PC-3 (cell line): ENCODE measurements around the gene MDP1. TPM values are rescaled to one million over a fixed set of nuclear protein-coding genes. Genes with fewer than 3 reads are reported as not detected.

ENCODE experiments used
- ATAC-seq: fragments of 200-7000 bp; cut with Tn5 transposase; 2 replicates; pipeline ENCODE4 v1.9.1; 2020; ENCODE audit warnings: mild to moderate bottlenecking, moderate library complexity
- BruUV-seq: library from RNA; stranded (reverse); fragments of 400-500 nt; replicated peaks from 2 replicates; lab custom pipeline; 2021; lab: Mats Ljungman, UMichigan
- CTCF ChIA-PET: fragments of 300-600 bp; sonication (Branson Sonifier 250); formaldehyde crosslinking; loops from one replicate; lab custom pipeline; 2022; ENCODE audit warnings: antibody characterized with exemption; lab: Charles Lee
- POLR2A ChIA-PET: fragments of 300-600 bp; sonication (Branson Sonifier 250); formaldehyde crosslinking; loops from one replicate; lab custom pipeline; 2022; ENCODE audit warnings: antibody characterized with exemption; ENCODE audit not compliant: unreplicated experiment; lab: Charles Lee
- DNase-seq: peaks from one replicate; pipeline ENCODE4 v3.0.0-alpha.2; 2015
- H2AFZ ChIP-seq: fragments of 300-600 bp; sonication (generic); 2 replicates; pipeline ENCODE4 v1.6.0; 2016; ENCODE audit warnings: antibody characterized with exemption, low read length
- H3F3A ChIP-seq: fragments of 300-600 bp; sonication (generic); one replicate; pipeline ENCODE4 v1.6.0; 2017; ENCODE audit warnings: antibody characterized with exemption, low read length, control low read depth, mild to moderate bottlenecking; ENCODE audit not compliant: unreplicated experiment
- H3K27ac ChIP-seq: fragments of 300-600 bp; sonication (generic); 2 replicates; pipeline ENCODE4 v1.5.1; 2016; ENCODE audit warnings: mild to moderate bottlenecking, low read length
- H3K27me3 ChIP-seq: fragments of 300-600 bp; sonication (generic); 2 replicates; pipeline ENCODE4 v1.6.1; 2016; ENCODE audit warnings: low read length, mixed read lengths
- H3K36me3 ChIP-seq: fragments of 300-600 bp; sonication (generic); 2 replicates; pipeline ENCODE4 v1.6.1; 2016; ENCODE audit warnings: low read depth, mixed run types, low read length, mixed read lengths
- H3K4me1 ChIP-seq: fragments of 300-600 bp; sonication (generic); 2 replicates; pipeline ENCODE4 v1.5.1; 2016; ENCODE audit warnings: low read length; ENCODE audit not compliant: insufficient read depth
- H3K4me2 ChIP-seq: fragments of 300-600 bp; sonication (generic); 2 replicates; pipeline ENCODE4 v1.6.0; 2016; ENCODE audit warnings: low read length
- H3K4me3 ChIP-seq: fragments of 300-600 bp; sonication (generic); 2 replicates; pipeline ENCODE4 v1.5.1; 2016; ENCODE audit warnings: mild to moderate bottlenecking, low read length, mixed read lengths
- H3K79me2 ChIP-seq: fragments of 300-600 bp; sonication (generic); 2 replicates; pipeline ENCODE4 v1.6.1; 2017; ENCODE audit warnings: low read length, mixed read lengths
- H3K9ac ChIP-seq: fragments of 300-600 bp; sonication (generic); 2 replicates; pipeline ENCODE4 v1.6.0; 2016; ENCODE audit warnings: mild to moderate bottlenecking, low read length
- H3K9me2 ChIP-seq: fragments of 300-600 bp; sonication (generic); replicated peaks from 2 replicates; pipeline ENCODE4 v1.6.1; 2016; ENCODE audit warnings: mixed run types, low read length, mixed read lengths
- H3K9me3 ChIP-seq: fragments of 300-600 bp; sonication (generic); 2 replicates; pipeline ENCODE4 v1.6.1; 2016; ENCODE audit warnings: low read length, mixed read lengths
- H4K20me1 ChIP-seq: fragments of 300-600 bp; sonication (generic); 2 replicates; pipeline ENCODE4 v1.6.1; 2016; ENCODE audit warnings: low read length, mixed read lengths
- EZH2 ChIP-seq: fragments of 300-600 bp; sonication (generic); IDR thresholded peaks from one replicate; pipeline ENCODE4 v1.6.1; 2017; ENCODE audit warnings: antibody characterized with exemption, mild to moderate bottlenecking, low read length; ENCODE audit not compliant: unreplicated experiment
- EZH2phosphoT487 ChIP-seq: fragments of 300-600 bp; sonication (generic); IDR thresholded peaks from 2 replicates; pipeline ENCODE4 v1.6.1; 2018; ENCODE audit warnings: mild to moderate bottlenecking, antibody characterized with exemption, low read length, borderline replicate concordance
- intact Hi-C: fragments of 100-400 bp; cut with micrococcal nuclease; formaldehyde crosslinking; loops from 2 replicates; pipeline ENCODE4 v1.9.0; 2023
- total RNA-seq: library from RNA; depleted of rRNA; stranded (reverse); fragments of >200 nt; gene quantifications from 2 replicates; pipeline ENCODE4 v1.2.3, GENCODE V29; 2014
- TF ChIP-seq, protein P1 (sequence below): fragments of 300-600 bp; sonication (generic); conservative IDR thresholded peaks from 2 replicates; pipeline ENCODE4 v1.5.1; 2017; ENCODE audit warnings: antibody characterized with exemption, low read depth, mild to moderate bottlenecking, low read length

The MDP1 gene
- total RNA-seq, 1 experiment from 2014 or later, result 23.5 TPM

DNA sequence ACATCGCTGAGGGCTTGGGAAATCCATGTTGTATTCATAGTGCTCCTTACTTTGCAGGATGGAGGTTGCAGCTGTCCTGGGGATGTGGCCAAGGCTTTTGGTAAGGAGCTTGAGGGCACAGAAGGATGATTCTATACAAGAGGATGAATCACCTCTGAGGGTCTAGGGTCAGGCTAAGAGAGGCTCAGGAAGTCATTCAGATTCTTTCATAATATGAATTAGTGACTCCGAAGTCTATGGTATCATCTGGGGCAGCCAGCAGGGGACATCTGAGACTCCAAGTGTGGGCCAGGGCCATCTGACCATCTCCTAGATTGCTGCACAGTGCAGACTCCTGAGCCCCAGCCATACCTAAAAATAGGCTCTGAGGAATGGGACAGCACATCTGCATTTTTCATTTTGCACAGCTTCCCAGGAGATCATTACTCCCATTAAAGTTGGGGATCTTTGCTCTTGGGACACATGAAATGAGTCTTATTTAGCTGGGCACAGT, 21.6 kb upstream of the MDP1 start:
- TF ChIP-seq EZH2, result no peak
- TF ChIP-seq, protein P1, sequence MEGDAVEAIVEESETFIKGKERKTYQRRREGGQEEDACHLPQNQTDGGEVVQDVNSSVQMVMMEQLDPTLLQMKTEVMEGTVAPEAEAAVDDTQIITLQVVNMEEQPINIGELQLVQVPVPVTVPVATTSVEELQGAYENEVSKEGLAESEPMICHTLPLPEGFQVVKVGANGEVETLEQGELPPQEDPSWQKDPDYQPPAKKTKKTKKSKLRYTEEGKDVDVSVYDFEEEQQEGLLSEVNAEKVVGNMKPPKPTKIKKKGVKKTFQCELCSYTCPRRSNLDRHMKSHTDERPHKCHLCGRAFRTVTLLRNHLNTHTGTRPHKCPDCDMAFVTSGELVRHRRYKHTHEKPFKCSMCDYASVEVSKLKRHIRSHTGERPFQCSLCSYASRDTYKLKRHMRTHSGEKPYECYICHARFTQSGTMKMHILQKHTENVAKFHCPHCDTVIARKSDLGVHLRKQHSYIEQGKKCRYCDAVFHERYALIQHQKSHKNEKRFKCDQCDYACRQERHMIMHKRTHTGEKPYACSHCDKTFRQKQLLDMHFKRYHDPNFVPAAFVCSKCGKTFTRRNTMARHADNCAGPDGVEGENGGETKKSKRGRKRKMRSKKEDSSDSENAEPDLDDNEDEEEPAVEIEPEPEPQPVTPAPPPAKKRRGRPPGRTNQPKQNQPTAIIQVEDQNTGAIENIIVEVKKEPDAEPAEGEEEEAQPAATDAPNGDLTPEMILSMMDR, result no peak
- TF ChIP-seq EZH2phosphoT487, result no peak
- POLR2A ChIA-PET, result no interaction called here
- BruUV-seq, result no TSS peak

DNA sequence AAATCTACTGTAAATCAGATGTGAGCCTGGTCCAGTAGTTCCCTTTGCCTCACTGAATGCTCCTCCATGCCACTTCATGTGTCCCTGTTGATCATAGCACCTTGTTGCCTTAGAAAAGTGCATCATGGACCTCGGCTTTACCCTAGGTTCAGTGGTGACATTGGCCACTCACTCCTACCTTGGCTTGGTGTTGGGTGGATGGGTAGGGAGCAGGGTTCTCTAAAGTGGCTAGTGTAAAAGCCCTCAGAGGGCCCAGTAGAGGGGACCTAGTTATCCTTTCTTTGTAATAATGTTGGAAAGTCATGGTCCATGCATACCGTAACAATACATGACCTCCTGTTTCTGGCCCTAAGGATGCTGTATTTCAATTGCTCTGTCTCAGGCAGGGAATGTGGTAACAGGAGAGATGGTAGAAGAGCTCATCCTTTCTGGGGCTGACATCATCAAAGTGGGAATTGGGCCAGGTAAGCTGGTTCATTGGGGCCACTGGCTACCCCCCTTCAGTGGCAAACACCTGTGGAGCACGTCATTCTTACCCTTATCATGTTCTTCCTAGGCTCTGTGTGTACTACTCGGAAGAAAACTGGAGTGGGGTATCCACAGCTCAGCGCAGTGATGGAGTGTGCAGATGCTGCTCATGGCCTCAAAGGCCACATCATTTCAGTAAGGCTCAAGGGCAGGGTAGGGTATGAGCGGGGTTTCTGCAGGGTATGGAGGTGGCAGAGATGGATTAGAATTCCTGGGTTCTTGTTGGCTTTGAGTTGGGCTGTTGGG, 21.0 kb upstream of the MDP1 start:
- no peaks in the 10 kb centered on the region for H3K9me3 ChIP-seq
- peaks cover 45% of the 10 kb centered on the region for H3K36me3 ChIP-seq
- CTCF ChIA-PET, result no interaction called here
- intact Hi-C loops, result no loop called here
- H3K9ac ChIP-seq, result no peak overlapping the region
- peaks cover 53% of the 10 kb centered on the region for H3K4me1 ChIP-seq
- ATAC-seq (no peak), DNase-seq (no peak)
- BruUV-seq, result no TSS peak
- POLR2A ChIA-PET, result no interaction called here
- H4K20me1 ChIP-seq, result 0 out of 2 replicates have a peak, but pooled peaks cover 3% of the 10 kb centered on the region
- H2AFZ ChIP-seq, result no peak overlapping the region
- H3K4me2 ChIP-seq, result no peak overlapping the region
- H3K27ac ChIP-seq, result no peak overlapping the region
- H3K27me3 ChIP-seq, result no peaks in the 10 kb centered on the region
- peaks cover 53% of the 10 kb centered on the region for H3K79me2 ChIP-seq
- H3F3A ChIP-seq, result no peaks in the 10 kb centered on the region
- H3K4me3 ChIP-seq, result no peak overlapping the region
- TF ChIP-seq EZH2 (no peak), EZH2phosphoT487 (no peak)
- TF ChIP-seq, protein P1, result no peak
- no peaks in the 10 kb centered on the region for H3K9me2 ChIP-seq

More for the DNA sequence above, 21.6 kb upstream of the MDP1 start:
- Histone ChIP-seq H3K27me3 (no peaks in the 10 kb centered on the region), H3K79me2 (peaks cover 52% of the 10 kb centered on the region), H3K4me3 (no peak overlapping the region), H3K36me3 (peaks cover 45% of the 10 kb centered on the region), H2AFZ (no peak overlapping the region), H3F3A (no peaks in the 10 kb centered on the region), H3K9ac (no peak overlapping the region), H3K4me1 (peaks cover 53% of the 10 kb centered on the region), H3K27ac (no peak overlapping the region), H3K9me3 (no peaks in the 10 kb centered on the region), H3K4me2 (no peak overlapping the region), H4K20me1 (0 out of 2 replicates have a peak, but pooled peaks cover 3% of the 10 kb centered on the region), H3K9me2 (no peaks in the 10 kb centered on the region)
- intact Hi-C loops, result no loop called here
- DNase-seq (no peak), ATAC-seq (no peak)
- CTCF ChIA-PET, result no interaction called here
